Fibroblast of upper back skin (primary cell): ENCODE measurements around the gene OR11H7.
"Not testable (repeated sequence)": the region's sequence is repeated elsewhere in the genome, so short reads cannot be mapped to it uniquely, and the experiment has no call there.

ENCODE experiments used
- DNase-seq: peaks from one replicate; pipeline ENCODE4 v3.0.0-alpha.2; 2013

Gene OR11H7

GRCh38 chr14:20280265-20280664 is 51.5 kb downstream of the OR11H7 start:
- not testable (repeated sequence) for DNase-seq
